CD4-positive, alpha-beta T cell treated with Interleukin-4 for 1 hour (primary cell): ENCODE measurements around the gene ADM.

Experiments used
- DNase-seq, 2 donors: peaks; one replicate each; pipeline ENCODE4 v3.0.0-alpha.2; 2020 to 2022

The ADM gene

GRCh38 chr11:10291801-10292638 lies 12.9 kb upstream of the ADM start:
- DNase-seq, result no peak

GRCh38 chr11:10293423-10294289 lies 11.2 kb upstream of the ADM start, which contains the start of gene SBF2:
Gene SBF2, minus strand, starts transcription at chr11:10294219. Its CDS starts 150 bp downstream, at chr11:10294069.
- DNase-seq, result peak; percentile 81 to 82

GRCh38 chr11:10294290-10294953 lies 10.5 kb upstream of the ADM start:
- no peak for DNase-seq

- DNase-seq, result no peak
Measured at GRCh38 chr11:10295064-10295901, 9.6 kb upstream of the ADM start.

GRCh38 chr11:10298342-10298741 lies 6.5 kb upstream of the ADM start:
- peak; percentile 24 to 63 for DNase-seq

- no peak for DNase-seq
Measured at GRCh38 chr11:10301656-10302358, 3.1 kb upstream of the ADM start.

GRCh38 chr11:10302359-10302743 lies 2.5 kb upstream of the ADM start:
- DNase-seq, result no peak

GRCh38 chr11:10302744-10303557 lies 1.9 kb upstream of the ADM start:
- peak; percentile 77 for DNase-seq

GRCh38 chr11:10303558-10304363 lies 1.1 kb upstream of the ADM start:
- peak; percentile 31 to 53 for DNase-seq

- DNase-seq, result no peak
Measured at GRCh38 chr11:10305262-10305963, 540 bp downstream of the ADM start.

GRCh38 chr11:10305964-10306918 lies 1.4 kb downstream of the ADM start:
- no peak for DNase-seq

GRCh38 chr11:10307022-10307399 lies 2.1 kb downstream of the ADM start:
- DNase-seq, result no peak

GRCh38 chr11:10307400-10308200 lies 2.7 kb downstream of the ADM start:
- DNase-seq, result peak; percentile 85 to 86

- DNase-seq, result no peak
Measured at GRCh38 chr11:10308201-10308954, 3.5 kb downstream of the ADM start.

GRCh38 chr11:10309163-10310093 lies 4.6 kb downstream of the ADM start:
- no peak for DNase-seq
